CD4-positive, CD25-positive, alpha-beta regulatory T cell (primary cell): ENCODE data around the gene SLC13A2. TPM values are rescaled to one million over a fixed set of nuclear protein-coding genes. Genes with fewer than 3 reads are reported as not detected.

Experiments
- polyA plus RNA-seq, 4 donors: library from polyadenylated mRNA; unstranded; fragments of 300-500 nt; fragmentation: Illumina TruSeq; gene quantifications; one replicate each; pipeline ENCODE4 v1.2.3, GENCODE V29; 2021
- total RNA-seq: library from RNA; stranded (reverse); gene quantifications from one replicate; pipeline ENCODE4 v1.2.3, GENCODE V29; 2022

SLC13A2 gene
- total and polyA plus RNA-seq, 5 donors from 2014 or later: not detected

Other genes starting within 250 kb of the SLC13A2 start
- gene TMEM97, start 154.4 kb upstream of the SLC13A2 start, total RNA-seq: 4.1 TPM
- gene TMEM97, start 154.4 kb upstream of the SLC13A2 start, polyA plus RNA-seq: 1 to 10 TPM; 6.6 to 9.5 (median 7.5) TPM
- gene IFT20, start 138.2 kb upstream of the SLC13A2 start, total RNA-seq: 44.1 TPM
- 10 to 100 TPM; 36.9 to 55.5 (median 44.4) TPM for gene IFT20, start 138.2 kb upstream of the SLC13A2 start, polyA plus RNA-seq
- gene TNFAIP1, start 137.9 kb upstream of the SLC13A2 start, total RNA-seq: 15.7 TPM
- 10 to 100 TPM in 1 of 4 donors, 1 to 10 TPM in 3; 6.5 to 10.5 (median 8.8) TPM for gene TNFAIP1, start 137.9 kb upstream of the SLC13A2 start, polyA plus RNA-seq
- 29.4 TPM for gene POLDIP2, start 116.1 kb upstream of the SLC13A2 start, total RNA-seq
- gene POLDIP2, start 116.1 kb upstream of the SLC13A2 start, polyA plus RNA-seq: 10 to 100 TPM; 70.2 to 88.5 (median 74.7) TPM
- gene SEBOX, start 108.4 kb upstream of the SLC13A2 start, total RNA-seq: not detected
- not detected for gene SEBOX, start 108.4 kb upstream of the SLC13A2 start, polyA plus RNA-seq
- gene VTN, start 103.3 kb upstream of the SLC13A2 start, total RNA-seq: not detected
- gene VTN, start 103.3 kb upstream of the SLC13A2 start, polyA plus RNA-seq: under 1 TPM in 3 of 4 donors, not detected in 1; 0.10 to 0.18 (median 0.17) TPM
- gene SARM1, start 102.0 kb upstream of the SLC13A2 start, total RNA-seq: 21.7 TPM
- gene SARM1, start 102.0 kb upstream of the SLC13A2 start, polyA plus RNA-seq: 1 to 10 TPM; 7.2 to 8.5 (median 7.9) TPM
- gene SLC46A1, start 67.4 kb upstream of the SLC13A2 start, total RNA-seq: 0.89 TPM
- 1 to 10 TPM in 2 of 4 donors, under 1 TPM in 1, not detected in 1; 0.49 to 2.8 (median 1.9) TPM for gene SLC46A1, start 67.4 kb upstream of the SLC13A2 start, polyA plus RNA-seq
- not detected for gene FOXN1, start 32.7 kb downstream of the SLC13A2 start, total RNA-seq
- gene FOXN1, start 32.7 kb downstream of the SLC13A2 start, polyA plus RNA-seq: not detected
- 66.9 TPM for gene UNC119, start 79.0 kb downstream of the SLC13A2 start, total RNA-seq
- 10 to 100 TPM; 29.5 to 35.0 (median 31.2) TPM for gene UNC119, start 79.0 kb downstream of the SLC13A2 start, polyA plus RNA-seq
- 59.7 TPM for gene PIGS, start 97.9 kb downstream of the SLC13A2 start, total RNA-seq
- 10 to 100 TPM; 53.3 to 82.6 (median 67.1) TPM for gene PIGS, start 97.9 kb downstream of the SLC13A2 start, polyA plus RNA-seq
- gene ALDOC, start 103.3 kb downstream of the SLC13A2 start, total RNA-seq: 33.0 TPM
- gene ALDOC, start 103.3 kb downstream of the SLC13A2 start, polyA plus RNA-seq: 100 to 1,000 TPM in 1 of 4 donors, 10 to 100 TPM in 3; 68.2 to 109 (median 92.4) TPM
- gene SPAG5, start 125.4 kb downstream of the SLC13A2 start, total RNA-seq: 37.7 TPM
- 1 to 10 TPM in 3 of 4 donors, under 1 TPM in 1; 0.84 to 2.2 (median 1.8) TPM for gene SPAG5, start 125.4 kb downstream of the SLC13A2 start, polyA plus RNA-seq
- gene RSKR, start 140.5 kb downstream of the SLC13A2 start, total RNA-seq: 15.2 TPM
- under 1 TPM in 3 of 4 donors, not detected in 1; 0.08 to 0.78 (median 0.10) TPM for gene RSKR, start 140.5 kb downstream of the SLC13A2 start, polyA plus RNA-seq
- gene BLTP2, start 171.5 kb downstream of the SLC13A2 start, total RNA-seq: 149 TPM
- 10 to 100 TPM; 30.7 to 42.3 (median 33.1) TPM for gene BLTP2, start 171.5 kb downstream of the SLC13A2 start, polyA plus RNA-seq
- gene SDF2, start 188.3 kb downstream of the SLC13A2 start, total RNA-seq: 41.9 TPM
- gene SDF2, start 188.3 kb downstream of the SLC13A2 start, polyA plus RNA-seq: 100 to 1,000 TPM in 3 of 4 donors, 10 to 100 TPM in 1; 96.5 to 121 (median 112) TPM
- 167 TPM for gene SUPT6H, start 188.6 kb downstream of the SLC13A2 start, total RNA-seq
- gene SUPT6H, start 188.6 kb downstream of the SLC13A2 start, polyA plus RNA-seq: 1 to 10 TPM; 8.3 to 9.2 (median 8.9) TPM
- gene PROCA1, start 238.2 kb downstream of the SLC13A2 start, total RNA-seq: 5.3 TPM
- gene PROCA1, start 238.2 kb downstream of the SLC13A2 start, polyA plus RNA-seq: under 1 TPM in 3 of 4 donors, not detected in 1; 0.37 to 0.67 (median 0.63) TPM
- 4.0 TPM for gene RAB34, start 244.2 kb downstream of the SLC13A2 start, total RNA-seq
- 10 to 100 TPM in 1 of 4 donors, 1 to 10 TPM in 3; 6.6 to 11.5 (median 6.9) TPM for gene RAB34, start 244.2 kb downstream of the SLC13A2 start, polyA plus RNA-seq
- 2,050 TPM for gene RPL23A, start 246.3 kb downstream of the SLC13A2 start, total RNA-seq
- 1,000 to 10,000 TPM; 4,206 to 5,707 (median 4,669) TPM for gene RPL23A, start 246.3 kb downstream of the SLC13A2 start, polyA plus RNA-seq